Large intestine (tissue), 3 donors: ENCODE data around the gene ARSB. TPM values are rescaled to one million over a fixed set of nuclear protein-coding genes. Genes with fewer than 3 reads are reported as not detected.
A peak's percentile ranks its signal among the peaks of the same experiment; 100 is the strongest.

ENCODE experiments used
- DNase-seq, 2 donors: peaks; one replicate each; pipeline versions ENCODE4 v3.0.0 to v3.0.0-alpha.2; 2013
- H3K27ac ChIP-seq: one replicate; pipeline ENCODE4 v1.5.1; 2013; ENCODE audit warnings: low read length
- H3K27me3 ChIP-seq: 2 replicates; pipeline ENCODE4 v1.6.1; 2013; ENCODE audit warnings: low read length; ENCODE audit not compliant: control insufficient read depth, insufficient read depth
- H3K36me3 ChIP-seq: 2 replicates; pipeline ENCODE4 v1.6.1; 2013; ENCODE audit warnings: low read length; ENCODE audit not compliant: control insufficient read depth, insufficient read depth
- H3K4me1 ChIP-seq: one replicate; pipeline ENCODE4 v1.6.1; 2013; ENCODE audit warnings: low read length; ENCODE audit not compliant: control insufficient read depth, insufficient read depth
- H3K4me3 ChIP-seq: one replicate; pipeline ENCODE4 v1.5.1; 2013; ENCODE audit warnings: low read length
- H3K9me3 ChIP-seq: one replicate; pipeline ENCODE4 v1.6.1; 2013; ENCODE audit warnings: mild to moderate bottlenecking, low read depth, low read length, moderate library complexity; ENCODE audit not compliant: control insufficient read depth
- WGBS: methylation state at CpG from one replicate; pipeline ENCODE4 v1.1.5; 2013; ENCODE audit warnings: low lambda C conversion rate; ENCODE audit not compliant: insufficient coverage; 5-methylcytosine and 5-hydroxymethylcytosine counted together
- polyA plus RNA-seq: library from polyadenylated mRNA; unstranded; fragments of 120-200 nt; gene quantifications from one replicate; pipeline ENCODE4 v1.2.1, GENCODE V29; 2013

The ARSB gene
- polyA plus RNA-seq, 1 donor = 17.9 TPM

- WGBS = no CpG with 5 or more reads among the region's 7 CpGs
- H3K9me3 ChIP-seq = no peaks in the 10 kb centered on the region
- H3K4me3 ChIP-seq = no peak overlapping the region
- H3K4me1 ChIP-seq = peaks cover 20% of the 10 kb centered on the region
- peak overlapping the region; percentile 82 for H3K27ac ChIP-seq
- H3K36me3 ChIP-seq = no peaks in the 10 kb centered on the region
- no peaks in the 10 kb centered on the region for H3K27me3 ChIP-seq
- peak; percentile 86 to 91 for DNase-seq
Observed at GRCh38 chr5:78727786-78728761, 257.0 kb downstream of the ARSB start.

Other genes with a start within 250 kb of the ARSB start
- 1.3 TPM for gene DMGDH, start 84.4 kb upstream of the ARSB start, polyA plus RNA-seq
- 2.8 TPM for gene BHMT2, start 84.5 kb upstream of the ARSB start, polyA plus RNA-seq
- gene BHMT, start 126.5 kb upstream of the ARSB start, polyA plus RNA-seq = 0.87 TPM